Non-pigmented ciliary epithelial cell (primary cell): ENCODE data around the gene TSC2.

Source experiments
- DNase-seq: peaks from one replicate; pipeline ENCODE4 v3.0.0-alpha.2; 2010; ENCODE audit warnings: low read depth

The TSC2 gene

DNA sequence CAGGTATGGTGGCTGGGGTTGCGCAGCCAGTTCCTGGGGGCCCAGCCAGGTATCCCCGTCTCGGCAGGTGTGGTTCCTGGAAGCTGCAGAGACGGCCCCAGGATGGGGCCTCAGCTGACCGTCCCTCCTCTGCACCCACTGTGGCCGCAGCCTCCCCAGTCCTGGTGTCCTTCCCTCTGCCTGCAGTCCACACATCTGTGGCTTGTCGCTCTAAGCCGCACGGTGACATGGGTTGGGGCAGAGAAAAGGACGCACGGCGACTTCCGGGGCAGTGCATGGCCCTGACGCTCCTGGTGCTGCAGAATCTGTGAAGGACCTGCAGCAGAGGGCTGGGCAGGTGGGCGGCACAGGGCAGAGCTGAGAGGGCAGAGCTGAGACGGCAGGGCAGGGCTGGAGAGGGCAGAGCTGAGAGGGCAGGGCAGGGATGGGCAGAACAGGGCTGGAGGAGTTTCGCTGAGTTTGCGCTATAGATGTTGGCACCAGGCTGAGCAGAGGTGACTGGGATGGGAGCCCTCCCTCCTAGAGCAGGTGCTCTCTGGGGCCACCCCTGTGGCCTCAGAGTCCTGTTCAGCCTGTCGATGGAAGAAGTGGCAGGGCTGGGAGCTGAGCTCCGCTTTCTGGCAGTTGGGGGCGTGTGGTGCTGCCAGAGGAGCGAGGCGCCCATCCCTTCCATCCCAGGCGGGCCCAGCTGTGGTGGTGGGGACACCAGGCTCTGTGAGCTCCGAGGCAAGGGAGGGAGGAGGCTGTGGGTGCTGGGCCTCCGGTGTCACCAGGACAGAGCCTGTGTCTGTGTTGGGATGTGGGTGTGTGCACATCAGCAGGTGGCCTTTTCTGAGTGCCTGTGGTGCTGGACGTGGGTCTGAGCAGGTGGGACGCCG is 23.0 kb downstream of the TSC2 start:
- DNase-seq = no peak

GRCh38 chr16:2071454-2072202 is 23.8 kb downstream of the TSC2 start:
- DNase-seq = no peak

GRCh38 chr16:2072926-2073325 is 25.1 kb downstream of the TSC2 start:
- no peak for DNase-seq

DNA sequence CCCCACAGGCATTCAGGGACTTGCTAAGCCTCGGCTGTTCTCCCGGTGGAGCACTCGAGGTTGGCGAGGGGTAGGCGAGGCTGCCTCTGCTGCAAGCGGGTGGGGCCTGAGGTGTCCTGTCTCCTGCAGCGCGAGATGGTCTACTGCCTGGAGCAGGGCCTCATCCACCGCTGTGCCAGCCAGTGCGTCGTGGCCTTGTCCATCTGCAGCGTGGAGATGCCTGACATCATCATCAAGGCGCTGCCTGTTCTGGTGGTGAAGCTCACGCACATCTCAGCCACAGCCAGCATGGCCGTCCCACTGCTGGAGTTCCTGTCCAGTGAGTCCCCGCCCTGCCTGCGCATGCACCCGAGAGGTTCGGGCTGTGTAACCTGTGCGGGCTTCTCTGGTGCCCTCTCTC is 26.3 kb downstream of the TSC2 start:
- no peak for DNase-seq

- DNase-seq = no peak
These were observed 27.8 kb downstream of the TSC2 start for GRCh38 chr16:2075631-2076030.

GRCh38 chr16:2076072-2076865 is 28.5 kb downstream of the TSC2 start:
- DNase-seq = no peak

- no peak for DNase-seq
These were observed 29.2 kb downstream of the TSC2 start for GRCh38 chr16:2077016-2077415.

GRCh38 chr16:2077696-2078095 is 29.9 kb downstream of the TSC2 start:
- DNase-seq = no peak

DNA sequence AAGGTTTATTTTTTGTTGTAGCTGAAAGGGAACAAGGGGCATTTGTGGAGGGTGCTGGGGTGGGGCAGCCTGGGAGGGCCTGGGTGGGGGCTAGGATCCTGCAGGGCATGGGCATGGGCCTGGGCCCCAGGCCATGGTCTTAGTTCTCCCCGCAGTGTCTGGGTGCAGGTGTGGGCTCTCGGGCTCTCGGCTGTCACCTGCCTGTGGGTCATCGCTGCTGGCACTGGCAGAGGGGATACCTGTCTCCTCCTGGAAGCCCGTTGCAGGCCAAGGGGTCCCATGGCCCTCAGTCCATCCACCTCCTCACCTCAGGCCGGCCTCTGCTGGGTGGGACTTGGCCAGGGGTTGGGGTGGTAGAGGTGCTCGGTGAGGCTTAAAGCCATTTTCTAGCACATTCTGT is 30.3 kb downstream of the TSC2 start:
- DNase-seq = no peak

DNA sequence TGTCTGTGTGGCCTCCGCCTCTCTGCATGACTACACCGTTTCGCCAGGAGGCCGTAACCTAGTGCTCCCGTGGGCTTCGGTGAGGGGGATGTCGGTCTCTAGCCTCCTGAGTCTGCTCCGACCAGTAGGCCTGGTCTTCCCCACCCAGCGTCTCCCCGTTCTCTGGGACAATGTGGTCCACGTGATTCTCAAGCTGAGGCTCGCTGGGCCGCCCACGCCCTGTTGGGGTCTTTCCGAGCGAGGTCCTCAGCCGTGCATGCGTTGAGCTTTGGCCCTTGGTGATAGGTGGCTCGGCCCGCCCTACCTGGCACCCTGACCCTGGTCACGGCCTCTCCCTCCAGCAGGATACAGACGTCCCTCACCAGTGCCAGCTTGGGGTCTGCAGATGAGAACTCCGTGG is 30.9 kb downstream of the TSC2 start:
- DNase-seq = no peak

DNA sequence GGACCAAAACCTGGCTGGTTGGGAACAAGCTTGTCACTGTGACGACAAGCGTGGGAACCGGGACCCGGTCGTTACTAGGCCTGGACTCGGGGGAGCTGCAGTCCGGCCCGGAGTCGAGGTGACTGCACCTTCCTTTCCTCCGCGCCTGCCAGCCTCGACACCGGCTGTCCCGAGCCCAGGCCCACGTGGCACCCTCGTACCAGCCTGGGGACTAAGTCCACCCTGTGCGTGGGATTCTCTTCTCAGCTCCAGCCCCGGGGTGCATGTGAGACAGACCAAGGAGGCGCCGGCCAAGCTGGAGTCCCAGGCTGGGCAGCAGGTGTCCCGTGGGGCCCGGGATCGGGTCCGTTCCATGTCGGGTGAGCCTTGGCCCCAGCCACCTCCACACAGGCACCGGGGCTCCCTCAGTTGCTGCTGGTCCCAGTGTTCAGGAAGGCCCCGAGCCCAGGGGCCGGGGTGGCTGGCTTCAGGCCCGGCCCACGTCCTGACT is 31.6 kb downstream of the TSC2 start:
- no peak for DNase-seq

DNA sequence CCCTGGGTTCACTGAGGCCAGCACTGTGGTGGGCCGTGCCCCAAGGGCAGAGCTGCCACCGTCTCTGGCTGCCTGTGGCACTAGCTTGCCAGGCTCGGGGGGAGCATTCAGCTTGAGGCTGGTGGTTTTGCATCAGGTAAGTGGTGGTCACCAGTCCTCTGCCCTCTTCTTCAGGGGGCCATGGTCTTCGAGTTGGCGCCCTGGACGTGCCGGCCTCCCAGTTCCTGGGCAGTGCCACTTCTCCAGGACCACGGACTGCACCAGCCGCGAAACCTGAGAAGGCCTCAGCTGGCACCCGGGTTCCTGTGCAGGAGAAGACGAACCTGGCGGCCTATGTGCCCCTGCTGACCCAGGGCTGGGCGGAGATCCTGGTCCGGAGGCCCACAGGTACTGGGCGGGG is 32.2 kb downstream of the TSC2 start:
- no peak for DNase-seq

DNA sequence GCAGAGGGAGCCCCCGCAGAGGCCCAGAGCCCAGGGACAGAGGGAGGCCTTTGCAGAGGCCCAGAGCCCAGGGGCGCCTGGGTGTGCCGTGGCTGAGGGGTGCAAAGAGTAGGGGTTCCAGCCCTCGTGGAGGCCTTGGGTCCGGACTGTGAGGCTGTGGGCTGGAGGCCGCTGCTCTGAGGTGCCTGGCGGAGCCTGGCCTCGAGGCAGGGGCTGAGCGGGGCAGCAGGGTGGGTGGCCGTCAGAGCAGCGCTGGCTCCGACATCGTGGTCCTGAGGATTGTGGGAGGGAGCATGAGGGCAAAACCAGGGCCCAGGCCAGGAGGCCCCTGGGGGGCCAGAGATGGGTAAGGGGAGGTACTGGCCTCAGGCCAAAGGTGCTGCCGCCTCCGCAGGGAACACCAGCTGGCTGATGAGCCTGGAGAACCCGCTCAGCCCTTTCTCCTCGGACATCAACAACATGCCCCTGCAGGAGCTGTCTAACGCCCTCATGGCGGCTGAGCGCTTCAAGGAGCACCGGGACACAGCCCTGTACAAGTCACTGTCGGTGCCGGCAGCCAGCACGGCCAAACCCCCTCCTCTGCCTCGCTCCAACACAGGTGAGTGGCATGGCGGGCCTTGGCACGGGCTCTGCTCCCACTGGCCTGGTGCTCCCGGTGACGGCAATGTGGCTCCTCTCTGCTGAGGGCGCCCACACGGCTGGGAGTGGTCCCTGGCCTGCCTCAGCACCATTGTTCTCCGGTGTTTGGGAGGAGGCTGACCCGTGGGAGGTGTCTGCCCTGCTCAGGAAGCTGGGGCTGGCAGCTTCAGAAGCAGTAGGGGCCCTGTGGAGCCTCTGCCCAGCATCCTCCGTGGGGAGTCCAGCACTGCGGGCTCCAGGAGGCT is 33.7 kb downstream of the TSC2 start:
- DNase-seq = no peak

- DNase-seq = no peak
These were observed 34.6 kb downstream of the TSC2 start for GRCh38 chr16:2082171-2082982.

- no peak for DNase-seq
These were observed 35.2 kb downstream of the TSC2 start for GRCh38 chr16:2082983-2083364.

GRCh38 chr16:2083409-2083808 is 35.6 kb downstream of the TSC2 start:
- no peak for DNase-seq

GRCh38 chr16:2083876-2084780 is 36.3 kb downstream of the TSC2 start:
- no peak for DNase-seq

DNA sequence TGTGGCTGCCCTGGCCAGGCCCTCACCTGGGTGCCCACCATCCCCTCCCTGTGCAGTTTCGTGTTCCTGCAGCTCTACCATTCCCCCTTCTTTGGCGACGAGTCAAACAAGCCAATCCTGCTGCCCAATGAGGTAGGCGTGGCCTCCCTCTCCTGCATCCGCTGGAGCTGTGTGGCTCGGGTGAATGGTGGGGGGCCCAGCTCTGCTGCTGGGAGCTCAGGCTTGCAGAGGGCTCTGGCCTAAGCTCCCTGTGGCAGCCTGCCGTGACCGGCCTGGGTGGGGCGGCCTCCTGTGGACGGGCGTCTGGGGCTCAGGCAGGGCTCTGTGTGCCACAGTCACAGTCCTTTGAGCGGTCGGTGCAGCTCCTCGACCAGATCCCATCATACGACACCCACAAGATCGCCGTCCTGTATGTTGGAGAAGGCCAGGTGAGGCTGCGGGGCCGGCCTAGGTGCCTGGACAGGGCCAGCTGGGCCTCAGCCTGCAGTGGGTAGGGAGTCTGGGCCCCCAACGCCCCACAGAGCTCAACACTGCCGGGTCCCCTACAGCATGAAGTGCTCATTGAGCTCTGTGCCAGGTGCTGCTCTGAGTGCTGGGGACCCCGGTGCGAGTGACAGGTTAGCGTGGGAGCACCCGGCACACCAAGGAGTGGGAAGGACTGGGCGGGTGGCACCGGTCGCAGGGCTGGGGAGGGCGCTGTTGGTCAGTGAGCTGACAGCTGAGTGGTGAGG is 37.3 kb downstream of the TSC2 start:
- no peak for DNase-seq

- no peak for DNase-seq
These were observed 37.9 kb downstream of the TSC2 start for GRCh38 chr16:2085669-2086068.
